Measurements from ENCODE around the gene ECI1. TPM values are rescaled to one million over a fixed set of nuclear protein-coding genes. Genes with fewer than 3 reads are reported as not detected.
A peak's percentile ranks its signal among the peaks of the same experiment; 100 is the strongest.

Gene ECI1
- total and polyA plus RNA-seq, 4 donors = 35.0 to 87.1 (median 63.5) TPM

- ATAC-seq (ENCODE audit: insufficient read depth, low FRiP score) (no peak), DNase-seq (no peak)
- WGBS, 2 donors = 93 to 95% methylated on average over 9 of the region's 9 CpGs
- no peak overlapping the region for H3K4me3 ChIP-seq
- H3K36me3 ChIP-seq (ENCODE audit: control insufficient read depth in 4 of 4, insufficient read depth in 4 of 4, low read length in 4 of 4) = peaks cover 0 to 46% (median 0%) of the 10 kb centered on the region in 4 donors
- no peaks in the 10 kb centered on the region for H3K27me3 ChIP-seq (ENCODE audit: control insufficient read depth in 3 of 3, insufficient read depth in 3 of 3, low read length in 2 of 3)
- peaks cover 0 to 3% (median 0%) of the 10 kb centered on the region in 5 donors for H3K4me1 ChIP-seq (ENCODE audit: control insufficient read depth in 5 of 5, insufficient read depth in 5 of 5, low read length in 5 of 5)
- H3K9ac ChIP-seq (ENCODE audit: insufficient read depth in 1 of 2, low read length in 2 of 2) = no peak overlapping the region
- H3K27ac ChIP-seq (ENCODE audit: low read depth in 1 of 2, low read length in 1 of 2) = no peak overlapping the region
- TF ChIP-seq CTCF (IDR thresholded peaks at IDR 0.05; ENCODE audit: control extremely low read depth, extremely low read depth) = no peak
- H3K9me3 ChIP-seq (ENCODE audit: control insufficient read depth in 4 of 4, insufficient read depth in 3 of 4, low read length in 3 of 4) = no peaks in the 10 kb centered on the region
Observed at GRCh38 chr16:2298621-2299020, 47.2 kb upstream of the ECI1 start.

GRCh38 chr16:2297506-2297860 lies 46.1 kb upstream of the ECI1 start:
- no peak overlapping the region for H3K4me3 ChIP-seq
- no peaks in the 10 kb centered on the region for H3K9me3 ChIP-seq (ENCODE audit: control insufficient read depth in 4 of 4, insufficient read depth in 3 of 4, low read length in 3 of 4)
- no peak for ATAC-seq (ENCODE audit: insufficient read depth, low FRiP score)
- H3K4me1 ChIP-seq (ENCODE audit: control insufficient read depth in 5 of 5, insufficient read depth in 5 of 5, low read length in 5 of 5) = peaks cover 0 to 3% (median 0%) of the 10 kb centered on the region in 5 donors
- WGBS, 2 donors = 96 to 97% methylated on average over 22 of the region's 22 CpGs
- no peak overlapping the region for H3K9ac ChIP-seq (ENCODE audit: insufficient read depth in 1 of 2, low read length in 2 of 2)
- no peak overlapping the region for H3K27ac ChIP-seq (ENCODE audit: low read depth in 1 of 2, low read length in 1 of 2)
- DNase-seq = no peak
- TF ChIP-seq CTCF (IDR thresholded peaks at IDR 0.05; ENCODE audit: control extremely low read depth, extremely low read depth) = no peak
- H3K36me3 ChIP-seq (ENCODE audit: control insufficient read depth in 4 of 4, insufficient read depth in 4 of 4, low read length in 4 of 4) = peaks cover 0 to 44% (median 0%) of the 10 kb centered on the region in 4 donors
- H3K27me3 ChIP-seq (ENCODE audit: control insufficient read depth in 3 of 3, insufficient read depth in 3 of 3, low read length in 2 of 3) = no peaks in the 10 kb centered on the region

GRCh38 chr16:2296661-2297505 lies 45.5 kb upstream of the ECI1 start:
- no peak for ATAC-seq (ENCODE audit: insufficient read depth, low FRiP score)
- H3K36me3 ChIP-seq (ENCODE audit: control insufficient read depth in 4 of 4, insufficient read depth in 4 of 4, low read length in 4 of 4) = peaks cover 0 to 49% (median 0%) of the 10 kb centered on the region in 4 donors

More at GRCh38 chr16:2296661-2297505, 45.5 kb upstream of the ECI1 start:
- Histone ChIP-seq H3K4me1 (ENCODE audit: control insufficient read depth in 5 of 5, insufficient read depth in 5 of 5, low read length in 5 of 5) (peaks cover 0 to 3% (median 0%) of the 10 kb centered on the region in 5 donors), H3K27me3 (ENCODE audit: control insufficient read depth in 3 of 3, insufficient read depth in 3 of 3, low read length in 2 of 3) (no peaks in the 10 kb centered on the region), H3K9me3 (ENCODE audit: control insufficient read depth in 4 of 4, insufficient read depth in 3 of 4, low read length in 3 of 4) (no peaks in the 10 kb centered on the region), H3K27ac (ENCODE audit: low read depth in 1 of 2, low read length in 1 of 2) (no peak overlapping the region), H3K9ac (ENCODE audit: insufficient read depth in 1 of 2, low read length in 2 of 2) (no peak overlapping the region), H3K4me3 (no peak overlapping the region)
- no peak for TF ChIP-seq CTCF (IDR thresholded peaks at IDR 0.05; ENCODE audit: control extremely low read depth, extremely low read depth)
- 78 to 82% methylated on average over 23 of the region's 23 CpGs for WGBS, 2 donors
- DNase-seq = peak in 2 of 3 donors; percentile 4 to 7
